HepG2 (cell line): Measurements from ENCODE around the gene SIRT5. TPM values are rescaled to one million over a fixed set of nuclear protein-coding genes. Genes with fewer than 3 reads are reported as not detected.

Experiments
- BRCA1 ChIP-seq: sonication (generic); formaldehyde crosslinking; IDR thresholded peaks from 2 replicates; pipeline ENCODE4 v1.4.0; 2020; ENCODE audit warnings: missing genetic modification reagents
- FOSL1 ChIP-seq: sonication (generic); formaldehyde crosslinking; IDR thresholded peaks from 2 replicates; pipeline ENCODE4 v1.9.0; 2021; ENCODE audit warnings: missing genetic modification reagents, borderline replicate concordance
- HMG20B ChIP-seq: conservative IDR thresholded peaks from 2 replicates; pipeline ENCODE4 v1.6.1; 2016; ENCODE audit warnings: missing genetic modification reagents, missing compliant biosample characterization
- HNRNPL ChIP-seq: fragments of 200-400 bp; formaldehyde crosslinking; IDR thresholded peaks from 2 replicates; pipeline ENCODE4 v1.6.1; 2017; ENCODE audit warnings: mild to moderate bottlenecking, low read depth, low read length
- IRF2 ChIP-seq: IDR thresholded peaks from 2 replicates; pipeline ENCODE4 v1.6.1; 2018; ENCODE audit warnings: missing genetic modification reagents, missing compliant biosample characterization
- KLF9 ChIP-seq: IDR thresholded peaks from 2 replicates; pipeline ENCODE4 v1.6.1; 2016; ENCODE audit warnings: low read depth
- MEIS2 ChIP-seq: sonication (generic); formaldehyde crosslinking; IDR thresholded peaks from 2 replicates; pipeline ENCODE4 v1.9.0; 2021; ENCODE audit warnings: mild to moderate bottlenecking, missing genetic modification reagents
- MYNN ChIP-seq: sonication (generic); formaldehyde crosslinking; IDR thresholded peaks from 2 replicates; pipeline ENCODE4 v1.4.0; 2020; ENCODE audit warnings: mild to moderate bottlenecking, low read depth, missing genetic modification reagents
- NFYC ChIP-seq: IDR thresholded peaks from 2 replicates; pipeline ENCODE4 v1.6.1; 2016; ENCODE audit warnings: missing genetic modification reagents, missing compliant biosample characterization
- SMAD9 ChIP-seq: sonication (generic); formaldehyde crosslinking; IDR thresholded peaks from 2 replicates; pipeline ENCODE4 v1.5.1; 2020; ENCODE audit warnings: mild to moderate bottlenecking, missing genetic modification reagents
- SSRP1 ChIP-seq: IDR thresholded peaks from 2 replicates; pipeline ENCODE4 v1.6.1; 2016; ENCODE audit warnings: control low read depth
- TCF7L2 ChIP-seq: IDR thresholded peaks from 2 replicates; pipeline ENCODE4 v1.6.1; 2011; ENCODE audit warnings: mild to moderate bottlenecking, low read depth, low read length, moderate library complexity
- ZNF331 ChIP-seq: sonication (generic); formaldehyde crosslinking; IDR thresholded peaks from 2 replicates; pipeline ENCODE4 v1.4.0; 2020; ENCODE audit warnings: missing genetic modification reagents
- ZNF350 ChIP-seq: sonication (generic); formaldehyde crosslinking; IDR thresholded peaks from 2 replicates; pipeline ENCODE4 v1.4.0; 2020; ENCODE audit warnings: mild to moderate bottlenecking, low read depth, missing genetic modification reagents, borderline replicate concordance
- ZNF703 ChIP-seq: sonication (generic); formaldehyde crosslinking; IDR thresholded peaks from 2 replicates; pipeline ENCODE4 v1.5.1; 2020; ENCODE audit warnings: missing genetic modification reagents, mild to moderate bottlenecking, moderate library complexity, borderline replicate concordance
- ZSCAN22 ChIP-seq: sonication (generic); formaldehyde crosslinking; IDR thresholded peaks from 2 replicates; pipeline ENCODE4 v1.4.0; 2020; ENCODE audit warnings: mild to moderate bottlenecking, missing genetic modification reagents
- ZSCAN30 ChIP-seq: sonication (generic); formaldehyde crosslinking; IDR thresholded peaks from 2 replicates; pipeline ENCODE4 v1.5.0; 2020; ENCODE audit warnings: mild to moderate bottlenecking, missing genetic modification reagents
- ZZZ3 ChIP-seq: sonication (generic); formaldehyde crosslinking; IDR thresholded peaks from 2 replicates; pipeline ENCODE4 v1.4.0; 2020; ENCODE audit warnings: missing genetic modification reagents, mild to moderate bottlenecking, borderline replicate concordance
- polyA plus RNA-seq, 8 experiments: library from polyadenylated mRNA; depleted of rRNA in 3 of 8; stranded (reverse) in 7 of 8; unstranded in 1 of 8; fragments of >200 nt; fragmentation: Illumina TruSeq in 4 of 8; extraction: Trizol in 4 of 8; gene quantifications; 2 replicates each; pipeline versions ENCODE4 v1.2.1 to v1.2.3, GENCODE V29; 2011 to 2016; ENCODE audit warnings: low read depth in 4 of 8, missing spikeins in 1 of 8, mixed read lengths in 1 of 8; ENCODE audit not compliant: insufficient read depth in 1 of 8
- total RNA-seq, 5 experiments: library from RNA; depleted of rRNA; stranded (reverse); fragments of >200 nt; fragmentation: Illumina TruSeq; extraction: Trizol; gene quantifications; 2 replicates each; pipeline ENCODE4 v1.2.3, GENCODE V29; 2016; ENCODE audit warnings: low read depth in 1 of 5
- TF ChIP-seq, protein P1 (sequence below): sonication (generic); formaldehyde crosslinking; IDR thresholded peaks from 2 replicates; pipeline ENCODE4 v1.8.1; 2022; ENCODE audit warnings: mild to moderate bottlenecking, missing genetic modification reagents
- TF ChIP-seq, protein P2 (sequence below): sonication (generic); formaldehyde crosslinking; IDR thresholded peaks from 2 replicates; pipeline ENCODE4 v1.8.0; 2022; ENCODE audit warnings: missing genetic modification reagents, mild to moderate bottlenecking, moderate library complexity, borderline replicate concordance
- TF ChIP-seq, protein P3 (sequence below): sonication (generic); formaldehyde crosslinking; IDR thresholded peaks from 2 replicates; pipeline ENCODE4 v1.9.0; 2021; ENCODE audit warnings: missing genetic modification reagents, mild to moderate bottlenecking, borderline replicate concordance
- TF ChIP-seq, protein P4 (sequence below): sonication (generic); formaldehyde crosslinking; conservative IDR thresholded peaks from 2 replicates; pipeline ENCODE4 v1.4.0; 2020; ENCODE audit warnings: missing genetic modification reagents

Gene SIRT5
- total and polyA plus RNA-seq, 2 of the 13 experiments (the other 11 are each of a cell fraction or from before 2014, with no cell fraction given), result 14.1 to 16.6 TPM

DNA sequence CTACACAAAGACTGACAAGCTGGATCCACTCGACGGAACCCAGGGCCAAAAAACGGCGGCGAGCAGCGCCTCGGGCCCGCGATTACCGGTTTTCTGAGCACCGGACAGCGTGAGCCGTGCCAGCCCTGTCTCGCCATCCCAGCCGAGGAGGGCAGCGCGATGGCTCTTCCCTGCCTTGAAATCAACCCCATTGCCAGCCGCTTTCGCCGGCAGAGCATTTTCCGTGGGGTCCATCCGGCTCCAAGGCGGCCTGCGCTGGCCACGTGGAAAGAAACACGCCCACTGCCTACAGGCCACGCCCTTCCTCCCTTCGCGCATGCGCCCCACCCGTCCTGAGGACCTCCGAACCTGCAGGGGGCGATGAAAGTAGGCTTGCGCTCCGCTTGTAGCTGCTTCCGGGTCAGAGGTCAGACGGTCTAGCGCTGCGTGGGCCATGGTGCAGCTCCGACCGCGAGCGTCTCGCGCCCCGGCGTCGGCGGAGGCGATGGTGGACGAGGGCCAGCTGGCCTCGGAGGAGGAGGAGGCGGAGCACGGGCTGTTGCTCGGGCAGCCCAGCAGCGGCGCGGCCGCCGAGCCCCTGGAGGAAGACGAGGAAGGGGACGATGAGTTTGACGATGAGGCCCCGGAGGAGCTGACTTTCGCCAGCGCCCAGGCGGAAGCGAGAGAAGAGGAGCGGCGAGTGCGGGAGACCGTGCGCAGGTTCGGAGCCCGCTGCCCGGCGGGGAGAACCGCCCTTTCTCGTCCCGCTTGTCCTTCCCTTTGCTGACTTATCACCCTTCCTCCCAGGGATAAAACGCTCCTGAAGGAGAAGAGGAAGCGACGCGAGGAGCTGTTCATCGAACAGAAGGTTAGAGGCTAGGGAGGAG, 40.8 kb downstream of the SIRT5 start, which contains the start of gene NOL7 (continued):
- TF ChIP-seq, protein P1, sequence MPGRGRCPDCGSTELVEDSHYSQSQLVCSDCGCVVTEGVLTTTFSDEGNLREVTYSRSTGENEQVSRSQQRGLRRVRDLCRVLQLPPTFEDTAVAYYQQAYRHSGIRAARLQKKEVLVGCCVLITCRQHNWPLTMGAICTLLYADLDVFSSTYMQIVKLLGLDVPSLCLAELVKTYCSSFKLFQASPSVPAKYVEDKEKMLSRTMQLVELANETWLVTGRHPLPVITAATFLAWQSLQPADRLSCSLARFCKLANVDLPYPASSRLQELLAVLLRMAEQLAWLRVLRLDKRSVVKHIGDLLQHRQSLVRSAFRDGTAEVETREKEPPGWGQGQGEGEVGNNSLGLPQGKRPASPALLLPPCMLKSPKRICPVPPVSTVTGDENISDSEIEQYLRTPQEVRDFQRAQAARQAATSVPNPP (CRISPR knock-in tag), result peak; percentile 95
- TF ChIP-seq ZNF350 (CRISPR knock-in tag) (peak; percentile 99), SSRP1 (CRISPR knock-in tag) (peak; percentile 95; the same call in 1 of the 2 replicates), MYNN (no peak; the same call in none of the 2 replicates), SMAD9 (CRISPR knock-in tag) (no peak; the same call in 1 of the 2 replicates), IRF2 (CRISPR knock-in tag) (peak; percentile 99), TCF7L2 (no peak), ZNF331 (CRISPR knock-in tag) (peak; percentile 99), ZSCAN30 (CRISPR knock-in tag) (no peak; the same call in 1 of the 2 replicates), HMG20B (CRISPR knock-in tag) (no peak; the same call in 1 of the 2 replicates), FOSL1 (CRISPR knock-in tag) (0 out of 2 replicates have a peak, but pooled peaks have one; percentile 3), HNRNPL (peak; percentile 63; the same call in 1 of the 2 replicates), ZZZ3 (CRISPR knock-in tag) (peak; percentile 94; the same call in 1 of the 2 replicates), ZSCAN22 (CRISPR knock-in tag) (peak; percentile 65; the same call in 1 of the 2 replicates), KLF9 (CRISPR knock-in tag) (peak; percentile 99), BRCA1 (CRISPR knock-in tag) (peak; percentile 21; the same call in 1 of the 2 replicates), MEIS2 (0 out of 2 replicates have a peak, but pooled peaks have one; percentile 7), NFYC (CRISPR knock-in tag) (peak; percentile 63), ZNF703 (peak; percentile 93; the same call in 1 of the 2 replicates)
- TF ChIP-seq, protein P2, sequence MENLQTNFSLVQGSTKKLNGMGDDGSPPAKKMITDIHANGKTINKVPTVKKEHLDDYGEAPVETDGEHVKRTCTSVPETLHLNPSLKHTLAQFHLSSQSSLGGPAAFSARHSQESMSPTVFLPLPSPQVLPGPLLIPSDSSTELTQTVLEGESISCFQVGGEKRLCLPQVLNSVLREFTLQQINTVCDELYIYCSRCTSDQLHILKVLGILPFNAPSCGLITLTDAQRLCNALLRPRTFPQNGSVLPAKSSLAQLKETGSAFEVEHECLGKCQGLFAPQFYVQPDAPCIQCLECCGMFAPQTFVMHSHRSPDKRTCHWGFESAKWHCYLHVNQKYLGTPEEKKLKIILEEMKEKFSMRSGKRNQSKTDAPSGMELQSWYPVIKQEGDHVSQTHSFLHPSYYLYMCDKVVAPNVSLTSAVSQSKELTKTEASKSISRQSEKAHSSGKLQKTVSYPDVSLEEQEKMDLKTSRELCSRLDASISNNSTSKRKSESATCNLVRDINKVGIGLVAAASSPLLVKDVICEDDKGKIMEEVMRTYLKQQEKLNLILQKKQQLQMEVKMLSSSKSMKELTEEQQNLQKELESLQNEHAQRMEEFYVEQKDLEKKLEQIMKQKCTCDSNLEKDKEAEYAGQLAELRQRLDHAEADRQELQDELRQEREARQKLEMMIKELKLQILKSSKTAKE, result peak; percentile 96
- TF ChIP-seq, protein P3, sequence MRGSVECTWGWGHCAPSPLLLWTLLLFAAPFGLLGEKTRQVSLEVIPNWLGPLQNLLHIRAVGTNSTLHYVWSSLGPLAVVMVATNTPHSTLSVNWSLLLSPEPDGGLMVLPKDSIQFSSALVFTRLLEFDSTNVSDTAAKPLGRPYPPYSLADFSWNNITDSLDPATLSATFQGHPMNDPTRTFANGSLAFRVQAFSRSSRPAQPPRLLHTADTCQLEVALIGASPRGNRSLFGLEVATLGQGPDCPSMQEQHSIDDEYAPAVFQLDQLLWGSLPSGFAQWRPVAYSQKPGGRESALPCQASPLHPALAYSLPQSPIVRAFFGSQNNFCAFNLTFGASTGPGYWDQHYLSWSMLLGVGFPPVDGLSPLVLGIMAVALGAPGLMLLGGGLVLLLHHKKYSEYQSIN (CRISPR knock-in tag), result peak; percentile 29; the same call in 1 of the 2 replicates
- TF ChIP-seq, protein P4, sequence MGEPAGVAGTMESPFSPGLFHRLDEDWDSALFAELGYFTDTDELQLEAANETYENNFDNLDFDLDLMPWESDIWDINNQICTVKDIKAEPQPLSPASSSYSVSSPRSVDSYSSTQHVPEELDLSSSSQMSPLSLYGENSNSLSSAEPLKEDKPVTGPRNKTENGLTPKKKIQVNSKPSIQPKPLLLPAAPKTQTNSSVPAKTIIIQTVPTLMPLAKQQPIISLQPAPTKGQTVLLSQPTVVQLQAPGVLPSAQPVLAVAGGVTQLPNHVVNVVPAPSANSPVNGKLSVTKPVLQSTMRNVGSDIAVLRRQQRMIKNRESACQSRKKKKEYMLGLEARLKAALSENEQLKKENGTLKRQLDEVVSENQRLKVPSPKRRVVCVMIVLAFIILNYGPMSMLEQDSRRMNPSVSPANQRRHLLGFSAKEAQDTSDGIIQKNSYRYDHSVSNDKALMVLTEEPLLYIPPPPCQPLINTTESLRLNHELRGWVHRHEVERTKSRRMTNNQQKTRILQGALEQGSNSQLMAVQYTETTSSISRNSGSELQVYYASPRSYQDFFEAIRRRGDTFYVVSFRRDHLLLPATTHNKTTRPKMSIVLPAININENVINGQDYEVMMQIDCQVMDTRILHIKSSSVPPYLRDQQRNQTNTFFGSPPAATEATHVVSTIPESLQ (CRISPR knock-in tag), result no peak; the same call in 1 of the 2 replicates
